ENCODE data around the gene PRSS36. TPM values are rescaled to one million over a fixed set of nuclear protein-coding genes. Genes with fewer than 3 reads are reported as not detected.

The PRSS36 gene
- total and polyA plus RNA-seq, 9 of the 15 experiments (the other 6 are each of a cell fraction or from before 2014, with no cell fraction given), result 0.09 to 1.2 (median 0.54) TPM; not detected in 2

DNA sequence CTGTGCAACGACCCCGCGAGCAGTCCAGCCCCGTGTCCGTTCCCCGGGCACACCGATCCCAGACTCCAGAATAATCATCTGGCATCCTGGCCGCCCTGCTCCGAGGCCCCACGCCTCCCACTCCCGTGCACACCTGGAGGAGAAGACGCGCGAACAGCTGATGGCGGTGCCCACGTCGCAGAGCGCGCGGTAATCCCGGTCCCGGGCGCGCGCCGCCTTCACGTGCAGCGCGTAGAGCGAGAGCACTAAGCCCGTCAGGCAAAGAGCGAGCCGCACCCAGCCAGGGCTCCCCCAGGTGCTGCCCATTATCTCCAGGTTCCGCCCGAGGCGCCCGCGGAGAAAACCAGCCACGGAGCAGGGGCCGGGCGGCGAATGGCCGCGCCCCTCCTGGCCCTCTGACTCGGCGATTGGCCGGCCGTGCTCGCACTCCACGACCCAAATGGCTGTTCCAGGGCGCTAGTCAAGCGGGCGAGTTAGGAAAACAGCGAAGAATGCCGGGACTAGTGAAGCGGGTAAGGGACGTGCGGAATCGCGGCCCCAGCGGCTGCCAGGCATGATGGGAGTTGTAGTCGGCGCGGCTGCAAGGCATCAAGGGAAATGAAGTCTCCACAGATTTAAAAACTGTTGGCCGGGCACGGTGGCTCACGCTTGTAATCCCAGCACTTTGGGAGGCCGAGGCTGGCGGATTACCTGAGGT lies 55.3 kb downstream of the PRSS36 start, which contains the start of gene VKORC1 (continued):
- no peak for TF ChIP-seq MTA1 (IDR thresholded peaks at IDR 0.05; ENCODE audit: borderline replicate concordance)
- TF ChIP-seq ZNF766 (CRISPR knock-in tag; conservative IDR thresholded peaks at IDR 0.05), result peak; percentile 73; the same call in 1 of the 2 replicates
- TF ChIP-seq, protein P1, sequence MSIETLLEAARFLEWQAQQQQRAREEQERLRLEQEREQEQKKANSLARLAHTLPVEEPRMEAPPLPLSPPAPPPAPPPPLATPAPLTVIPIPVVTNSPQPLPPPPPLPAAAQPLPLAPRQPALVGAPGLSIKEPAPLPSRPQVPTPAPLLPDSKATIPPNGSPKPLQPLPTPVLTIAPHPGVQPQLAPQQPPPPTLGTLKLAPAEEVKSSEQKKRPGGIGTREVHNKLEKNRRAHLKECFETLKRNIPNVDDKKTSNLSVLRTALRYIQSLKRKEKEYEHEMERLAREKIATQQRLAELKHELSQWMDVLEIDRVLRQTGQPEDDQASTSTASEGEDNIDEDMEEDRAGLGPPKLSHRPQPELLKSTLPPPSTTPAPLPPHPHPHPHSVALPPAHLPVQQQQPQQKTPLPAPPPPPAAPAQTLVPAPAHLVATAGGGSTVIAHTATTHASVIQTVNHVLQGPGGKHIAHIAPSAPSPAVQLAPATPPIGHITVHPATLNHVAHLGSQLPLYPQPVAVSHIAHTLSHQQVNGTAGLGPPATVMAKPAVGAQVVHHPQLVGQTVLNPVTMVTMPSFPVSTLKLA (conservative IDR thresholded peaks at IDR 0.05), result peak; percentile 73 to 89
- peak; percentile 18; the same call in 1 of the 2 replicates for TF ChIP-seq NBN (IDR thresholded peaks at IDR 0.05; ENCODE audit: low read depth)
- peak; percentile 91 for TF ChIP-seq HNRNPL (IDR thresholded peaks at IDR 0.05; ENCODE audit: low read depth, low read length)
- TF ChIP-seq, protein P2, sequence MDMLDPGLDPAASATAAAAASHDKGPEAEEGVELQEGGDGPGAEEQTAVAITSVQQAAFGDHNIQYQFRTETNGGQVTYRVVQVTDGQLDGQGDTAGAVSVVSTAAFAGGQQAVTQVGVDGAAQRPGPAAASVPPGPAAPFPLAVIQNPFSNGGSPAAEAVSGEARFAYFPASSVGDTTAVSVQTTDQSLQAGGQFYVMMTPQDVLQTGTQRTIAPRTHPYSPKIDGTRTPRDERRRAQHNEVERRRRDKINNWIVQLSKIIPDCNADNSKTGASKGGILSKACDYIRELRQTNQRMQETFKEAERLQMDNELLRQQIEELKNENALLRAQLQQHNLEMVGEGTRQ (CRISPR knock-in tag; IDR thresholded peaks at IDR 0.05), result no peak

DNA sequence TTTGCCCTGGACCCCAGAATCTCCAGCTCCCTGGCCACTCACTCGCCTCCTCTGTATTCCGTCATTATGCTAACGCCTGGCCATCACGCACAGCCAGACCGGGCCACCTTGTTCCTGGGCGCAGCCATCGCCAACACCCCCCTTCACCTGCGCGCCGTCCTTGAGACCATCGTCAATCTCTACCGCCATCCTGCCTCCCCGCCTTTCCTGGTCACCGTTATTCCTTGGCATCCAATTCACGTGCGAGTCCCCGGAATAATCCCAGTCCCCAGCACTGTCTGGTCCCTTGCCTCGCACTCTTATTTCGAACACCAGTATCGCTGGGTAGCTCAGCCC lies 55.8 kb downstream of the PRSS36 start:
- Histone ChIP-seq H3K9me1 (ENCODE audit: control insufficient read depth, insufficient read depth, low read length) (peaks cover 6% of the 10 kb centered on the region), H3K27me3 (ENCODE audit: control insufficient read depth in 2 of 2, insufficient read depth in 2 of 2, low read length in 2 of 2) (no peaks in the 10 kb centered on the region), H3K4me1 (replicated peaks in 1 of 2; ENCODE audit: control insufficient read depth in 2 of 2, insufficient read depth in 2 of 2, low read length in 2 of 2) (peaks cover 17 to 32% of the 10 kb centered on the region in 2 experiments; a peak in 4 of 5 replicates), H3K9me3 (replicated peaks; ENCODE audit: control insufficient read depth, insufficient read depth, low read depth, low read length) (0 out of 2 replicates have a peak, but pooled peaks cover 4% of the 10 kb centered on the region), H2AFZ (ENCODE audit: low read depth, low read length) (peak overlapping the region; percentile 90), H4K20me1 (replicated peaks; ENCODE audit: control insufficient read depth, insufficient read depth, low read length) (peaks cover 8% of the 10 kb centered on the region; the same call in 1 of the 2 replicates), H3K79me2 (ENCODE audit: control insufficient read depth, insufficient read depth, low read length) (peaks cover 22% of the 10 kb centered on the region), H3K27ac (ENCODE audit: extremely low read depth, low read depth, low read length) (peak overlapping the region; percentile 70), H3K4me3 (peak overlapping the region; percentile 79), H3K36me3 (ENCODE audit: control insufficient read depth, insufficient read depth, low read length) (peaks cover 26% of the 10 kb centered on the region; the same call in 2 of the 3 replicates), H3K4me2 (ENCODE audit: insufficient read depth, low read length) (peak overlapping the region; percentile 96), H3K9ac (ENCODE audit: insufficient read depth in 1 of 2, low read depth in 2 of 2, low read length in 2 of 2) (peak overlapping the region; percentile 73 to 94)
- intact Hi-C loops (cut with micrococcal nuclease), result loop anchor here (1.0 to 10.0 kb wide), 3 partner anchors 48 to 139 kb away; partner anchors contain the start of genes HSD3B7 and SETD1A
- POLR2A ChIA-PET, result interaction anchor here (0.5 to 3.3 kb wide), 11 partner anchors 10 to 1216 kb away, joined by 3 to 15 read pairs (median 4); partner anchors contain the start of genes FUS and KAT8
- FAIRE-seq (no peak), ATAC-seq (peak; percentile 35), DNase-seq (ENCODE audit: extremely low read depth in 1 of 4, low spot score in 3 of 4) (peak in 2 of 4 experiments; percentile 26 to 40)
- in situ Hi-C loops (cut with MboI), result no loop called here
- whole genome bisulfite sequencing (ENCODE audit: insufficient coverage, low coverage, missing lambda C conversion rate), result under 1% methylated on average over 16 of the region's 20 CpGs
- CTCF ChIA-PET (ENCODE audit: low intra/inter-chr PET ratio), result interaction anchor here (0.9 kb wide), 1 partner anchor 109 kb away, joined by 3 read pairs; the partner anchor contains the start of gene HSD3B7
- BruUV-seq (replicated peaks), result TSS peak; percentile 63
- TF ChIP-seq TBP (optimal IDR thresholded peaks at IDR 0.05; ENCODE audit: low read depth, low read length), result no peak
- TF ChIP-seq FOXA1 (IDR thresholded peaks at IDR 0.05; ENCODE audit: borderline replicate concordance), result no peak
- no peak for TF ChIP-seq LEF1 (IDR thresholded peaks at IDR 0.05)
- TF ChIP-seq ZBTB8A (IDR thresholded peaks at IDR 0.05; ENCODE audit: partially characterized antibody), result no peak
- TF ChIP-seq ZNF444 (CRISPR knock-in tag; IDR thresholded peaks at IDR 0.05), result no peak
- TF ChIP-seq ELF4 (CRISPR knock-in tag; IDR thresholded peaks at IDR 0.05), result no peak
- TF ChIP-seq RHOXF2B (CRISPR knock-in tag; conservative IDR thresholded peaks at IDR 0.05), result no peak
- TF ChIP-seq, protein P3, sequence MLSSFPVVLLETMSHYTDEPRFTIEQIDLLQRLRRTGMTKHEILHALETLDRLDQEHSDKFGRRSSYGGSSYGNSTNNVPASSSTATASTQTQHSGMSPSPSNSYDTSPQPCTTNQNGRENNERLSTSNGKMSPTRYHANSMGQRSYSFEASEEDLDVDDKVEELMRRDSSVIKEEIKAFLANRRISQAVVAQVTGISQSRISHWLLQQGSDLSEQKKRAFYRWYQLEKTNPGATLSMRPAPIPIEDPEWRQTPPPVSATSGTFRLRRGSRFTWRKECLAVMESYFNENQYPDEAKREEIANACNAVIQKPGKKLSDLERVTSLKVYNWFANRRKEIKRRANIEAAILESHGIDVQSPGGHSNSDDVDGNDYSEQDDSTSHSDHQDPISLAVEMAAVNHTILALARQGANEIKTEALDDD (IDR thresholded peaks at IDR 0.05), result no peak
- no peak for TF ChIP-seq HDAC1 (IDR thresholded peaks at IDR 0.05)
- TF ChIP-seq, protein P4, sequence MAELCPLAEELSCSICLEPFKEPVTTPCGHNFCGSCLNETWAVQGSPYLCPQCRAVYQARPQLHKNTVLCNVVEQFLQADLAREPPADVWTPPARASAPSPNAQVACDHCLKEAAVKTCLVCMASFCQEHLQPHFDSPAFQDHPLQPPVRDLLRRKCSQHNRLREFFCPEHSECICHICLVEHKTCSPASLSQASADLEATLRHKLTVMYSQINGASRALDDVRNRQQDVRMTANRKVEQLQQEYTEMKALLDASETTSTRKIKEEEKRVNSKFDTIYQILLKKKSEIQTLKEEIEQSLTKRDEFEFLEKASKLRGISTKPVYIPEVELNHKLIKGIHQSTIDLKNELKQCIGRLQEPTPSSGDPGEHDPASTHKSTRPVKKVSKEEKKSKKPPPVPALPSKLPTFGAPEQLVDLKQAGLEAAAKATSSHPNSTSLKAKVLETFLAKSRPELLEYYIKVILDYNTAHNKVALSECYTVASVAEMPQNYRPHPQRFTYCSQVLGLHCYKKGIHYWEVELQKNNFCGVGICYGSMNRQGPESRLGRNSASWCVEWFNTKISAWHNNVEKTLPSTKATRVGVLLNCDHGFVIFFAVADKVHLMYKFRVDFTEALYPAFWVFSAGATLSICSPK (IDR thresholded peaks at IDR 0.05; ENCODE audit: borderline replicate concordance), result 0 out of 2 replicates have a peak, but pooled peaks have one; percentile 77

Measured in K562 (cell line).